HepG2 (cell line): Measurements from ENCODE around the gene FBF1. TPM values are rescaled to one million over a fixed set of nuclear protein-coding genes. Genes with fewer than 3 reads are reported as not detected.

Experiments used
- ARHGAP35 ChIP-seq: sonication (generic); formaldehyde crosslinking; IDR thresholded peaks from 2 replicates; pipeline ENCODE4 v1.9.0; 2022; ENCODE audit warnings: mild to moderate bottlenecking, inconsistent platforms, moderate library complexity, missing genetic modification reagents, borderline replicate concordance
- BATF2 ChIP-seq: sonication (generic); formaldehyde crosslinking; IDR thresholded peaks from 2 replicates; pipeline ENCODE4 v1.8.0; 2022; ENCODE audit warnings: mild to moderate bottlenecking, missing genetic modification reagents, moderate library complexity
- BORCS8-MEF2B ChIP-seq: sonication (generic); formaldehyde crosslinking; IDR thresholded peaks from 2 replicates; pipeline ENCODE4 v1.8.0; 2022; ENCODE audit warnings: mild to moderate bottlenecking, missing genetic modification reagents
- CEBPG ChIP-seq: IDR thresholded peaks from 2 replicates; pipeline ENCODE4 v1.6.1; 2016
- CSRNP2 ChIP-seq: sonication (generic); formaldehyde crosslinking; conservative IDR thresholded peaks from 2 replicates; pipeline ENCODE4 v1.8.0; 2022; ENCODE audit warnings: low read depth, missing genetic modification reagents
- KIAA2018 ChIP-seq: sonication (generic); formaldehyde crosslinking; IDR thresholded peaks from 2 replicates; pipeline ENCODE4 v1.5.0; 2020; ENCODE audit warnings: mild to moderate bottlenecking, missing genetic modification reagents, borderline replicate concordance
- MAFF ChIP-seq: IDR thresholded peaks from 2 replicates; pipeline ENCODE4 v1.6.1; 2011; ENCODE audit warnings: low read depth, low read length, improper control_type of control experiment
- MXD1 ChIP-seq: sonication (generic); formaldehyde crosslinking; IDR thresholded peaks from 2 replicates; pipeline ENCODE4 v1.4.0; 2020; ENCODE audit warnings: mild to moderate bottlenecking, missing genetic modification reagents
- POLR2G ChIP-seq: fragments of 200-400 bp; formaldehyde crosslinking; IDR thresholded peaks from 2 replicates; pipeline ENCODE4 v1.6.1; 2018; ENCODE audit warnings: mild to moderate bottlenecking, low read depth, low read length, moderate library complexity
- RBM39 ChIP-seq: fragments of 200-400 bp; formaldehyde crosslinking; IDR thresholded peaks from one replicate; pipeline ENCODE4 v1.6.1; 2018; ENCODE audit warnings: antibody characterized with exemption, mild to moderate bottlenecking, low read depth, low read length; ENCODE audit not compliant: poor library complexity, severe bottlenecking
- SATB2 ChIP-seq: sonication (generic); formaldehyde crosslinking; IDR thresholded peaks from 2 replicates; pipeline ENCODE4 v1.5.0; 2020; ENCODE audit warnings: missing genetic modification reagents
- TCF12 ChIP-seq, 2 experiments: fragments of 450-650 bp in 1 of 2; sonication (generic) in 1 of 2; formaldehyde crosslinking in 1 of 2; IDR thresholded peaks; 2 replicates each; pipeline versions ENCODE4 v1.6.1 to v1.8.0; 2017 to 2022; ENCODE audit warnings: antibody characterized with exemption in 1 of 2, mild to moderate bottlenecking in 1 of 2, missing genetic modification reagents in 1 of 2, moderate library complexity in 1 of 2
- THAP9 ChIP-seq: sonication (generic); formaldehyde crosslinking; IDR thresholded peaks from 2 replicates; pipeline ENCODE4; 2020; ENCODE audit warnings: missing genetic modification reagents, mild to moderate bottlenecking, borderline replicate concordance
- ZMYM4 ChIP-seq: sonication (generic); formaldehyde crosslinking; IDR thresholded peaks from 2 replicates; pipeline ENCODE4 v1.8.1; 2023; ENCODE audit warnings: mild to moderate bottlenecking, missing genetic modification reagents
- polyA plus RNA-seq, 8 experiments: library from polyadenylated mRNA; depleted of rRNA in 3 of 8; stranded (reverse) in 7 of 8; unstranded in 1 of 8; fragments of >200 nt; fragmentation: Illumina TruSeq in 4 of 8; extraction: Trizol in 4 of 8; gene quantifications; 2 replicates each; pipeline versions ENCODE4 v1.2.1 to v1.2.3, GENCODE V29; 2011 to 2016; ENCODE audit warnings: low read depth in 4 of 8, missing spikeins in 1 of 8, mixed read lengths in 1 of 8; ENCODE audit not compliant: insufficient read depth in 1 of 8
- total RNA-seq, 5 experiments: library from RNA; depleted of rRNA; stranded (reverse); fragments of >200 nt; fragmentation: Illumina TruSeq; extraction: Trizol; gene quantifications; 2 replicates each; pipeline ENCODE4 v1.2.3, GENCODE V29; 2016; ENCODE audit warnings: low read depth in 1 of 5

The FBF1 gene
- total and polyA plus RNA-seq, 2 of the 13 experiments (the other 11 are each of a cell fraction or from before 2014, with no cell fraction given), result 2.4 to 8.1 TPM

- TF ChIP-seq RBM39, result no peak
- 0 out of 2 replicates have a peak, but pooled peaks have one; percentile 35 for TF ChIP-seq CSRNP2 (CRISPR knock-in tag)
- TF ChIP-seq SATB2, result 0 out of 2 replicates have a peak, but pooled peaks have one; percentile 13
- no peak for TF ChIP-seq KIAA2018 (CRISPR knock-in tag)
- no peak; the same call in 1 of the 2 replicates for TF ChIP-seq POLR2G
- 0 out of 2 replicates have a peak, but pooled peaks have one; percentile 60 for TF ChIP-seq BORCS8-MEF2B (CRISPR knock-in tag)
- TF ChIP-seq MXD1 (CRISPR knock-in tag), result peak; percentile 49; the same call in 1 of the 2 replicates
- TF ChIP-seq TCF12 (IDR thresholded peaks at IDR 0.05), result no peak
- TF ChIP-seq TCF12 (CRISPR knock-in tag; IDR thresholded peaks at IDR 0.05), result peak; percentile 25; the same call in 1 of the 2 replicates
- 0 out of 2 replicates have a peak, but pooled peaks have one; percentile 22 for TF ChIP-seq CEBPG
- TF ChIP-seq THAP9, result no peak
- TF ChIP-seq ZMYM4 (CRISPR knock-in tag), result 0 out of 2 replicates have a peak, but pooled peaks have one; percentile 11
- TF ChIP-seq ARHGAP35 (CRISPR knock-in tag), result no peak
- 0 out of 2 replicates have a peak, but pooled peaks have one; percentile 50 for TF ChIP-seq BATF2 (CRISPR knock-in tag)
- no peak for TF ChIP-seq MAFF
Measured at GRCh38 chr17:75891022-75891604, 49.7 kb downstream of the FBF1 start (continued).
